ENCODE measurements around the gene CTDSPL. TPM values are rescaled to one million over a fixed set of nuclear protein-coding genes. Genes with fewer than 3 reads are reported as not detected.

Gene CTDSPL
- total and polyA plus RNA-seq, 2 of the 8 experiments (the other 6 are each of a cell fraction or from before 2014, with no cell fraction given): 20.3 to 42.2 TPM

GRCh38 chr3:37898424-37898823, 36.7 kb downstream of the CTDSPL start (continued):
- TF ChIP-seq CHD7 (IDR thresholded peaks at IDR 0.05; ENCODE audit: insufficient replicate concordance, low read length): no peak
- no peak for TF ChIP-seq EZH2 (IDR thresholded peaks at IDR 0.05; ENCODE audit: low read depth, low read length, severe bottlenecking)
- no peak for TF ChIP-seq POU5F1 (IDR thresholded peaks at IDR 0.05; ENCODE audit: low read depth, low read length)
- no peak for TF ChIP-seq KDM4A (IDR thresholded peaks at IDR 0.05; ENCODE audit: low read depth, low read length, severe bottlenecking)
- no peak for TF ChIP-seq JUND (IDR thresholded peaks at IDR 0.05; ENCODE audit: low read length)
